Measurements from ENCODE around the gene SUFU.

Gene SUFU

DNA sequence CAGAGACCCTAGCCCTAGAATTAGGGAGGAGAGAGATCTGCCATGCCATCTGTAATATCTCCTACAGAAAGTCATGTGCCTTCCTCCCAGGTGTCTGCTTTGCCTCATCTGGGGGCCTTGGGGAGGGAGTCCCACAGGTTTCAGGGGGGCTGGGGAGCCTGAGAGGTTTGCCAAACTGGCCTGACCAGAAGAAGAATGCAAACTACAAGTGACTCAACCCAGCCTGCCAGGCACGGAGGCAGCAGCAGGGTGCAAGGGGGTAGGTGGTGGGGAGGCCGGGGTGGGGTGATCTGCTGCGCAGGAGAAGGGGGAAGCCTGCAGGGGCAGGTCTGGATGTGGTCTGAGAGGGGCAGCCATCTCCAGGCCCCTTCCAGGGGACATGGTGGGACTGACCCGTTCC lies 130.9 kb downstream of the SUFU start:
- H2AFZ ChIP-seq (ENCODE audit: low read depth, low read length, severe bottlenecking): no peak overlapping the region
- H3K9me3 ChIP-seq (ENCODE audit: insufficient read depth, low read length): no peaks in the 10 kb centered on the region
- H4K20me1 ChIP-seq (ENCODE audit: low read depth, low read length): no peaks in the 10 kb centered on the region
- no peak overlapping the region for H3K27ac ChIP-seq (ENCODE audit: low read depth, low read length)
- H3K9me2 ChIP-seq (replicated peaks; ENCODE audit: insufficient read depth, low read length): no peaks in the 10 kb centered on the region
- H3K79me2 ChIP-seq (ENCODE audit: insufficient read depth, low read length): no peaks in the 10 kb centered on the region
- no peaks in the 10 kb centered on the region for H3F3A ChIP-seq (ENCODE audit: insufficient read depth)
- TF ChIP-seq, protein P1, sequence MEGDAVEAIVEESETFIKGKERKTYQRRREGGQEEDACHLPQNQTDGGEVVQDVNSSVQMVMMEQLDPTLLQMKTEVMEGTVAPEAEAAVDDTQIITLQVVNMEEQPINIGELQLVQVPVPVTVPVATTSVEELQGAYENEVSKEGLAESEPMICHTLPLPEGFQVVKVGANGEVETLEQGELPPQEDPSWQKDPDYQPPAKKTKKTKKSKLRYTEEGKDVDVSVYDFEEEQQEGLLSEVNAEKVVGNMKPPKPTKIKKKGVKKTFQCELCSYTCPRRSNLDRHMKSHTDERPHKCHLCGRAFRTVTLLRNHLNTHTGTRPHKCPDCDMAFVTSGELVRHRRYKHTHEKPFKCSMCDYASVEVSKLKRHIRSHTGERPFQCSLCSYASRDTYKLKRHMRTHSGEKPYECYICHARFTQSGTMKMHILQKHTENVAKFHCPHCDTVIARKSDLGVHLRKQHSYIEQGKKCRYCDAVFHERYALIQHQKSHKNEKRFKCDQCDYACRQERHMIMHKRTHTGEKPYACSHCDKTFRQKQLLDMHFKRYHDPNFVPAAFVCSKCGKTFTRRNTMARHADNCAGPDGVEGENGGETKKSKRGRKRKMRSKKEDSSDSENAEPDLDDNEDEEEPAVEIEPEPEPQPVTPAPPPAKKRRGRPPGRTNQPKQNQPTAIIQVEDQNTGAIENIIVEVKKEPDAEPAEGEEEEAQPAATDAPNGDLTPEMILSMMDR (IDR thresholded peaks at IDR 0.05; ENCODE audit: insufficient read depth, low read length, poor library complexity, severe bottlenecking): no peak
- no peak for TF ChIP-seq EZH2phosphoT487 (conservative IDR thresholded peaks at IDR 0.05; ENCODE audit: low read length)
- H3K4me2 ChIP-seq (ENCODE audit: low read depth, low read length, poor library complexity, severe bottlenecking): no peak overlapping the region
- H3K9ac ChIP-seq (ENCODE audit: low read length): no peak overlapping the region
- H3K36me3 ChIP-seq (ENCODE audit: low read length): no peaks in the 10 kb centered on the region
- H3K4me3 ChIP-seq (ENCODE audit: insufficient read depth, low read length, poor library complexity, severe bottlenecking): no peak overlapping the region
- H3K27me3 ChIP-seq (ENCODE audit: low read length): no peaks in the 10 kb centered on the region

- Histone ChIP-seq H3K4me2 (ENCODE audit: low read depth, low read length, poor library complexity, severe bottlenecking) (no peak overlapping the region), H2AFZ (ENCODE audit: low read depth, low read length, severe bottlenecking) (peak overlapping the region; percentile 28), H3K9me3 (ENCODE audit: insufficient read depth, low read length) (no peaks in the 10 kb centered on the region), H3K36me3 (ENCODE audit: low read length) (no peaks in the 10 kb centered on the region), H3K9ac (ENCODE audit: low read length) (no peak overlapping the region), H3K4me3 (ENCODE audit: insufficient read depth, low read length, poor library complexity, severe bottlenecking) (no peak overlapping the region), H4K20me1 (ENCODE audit: low read depth, low read length) (no peaks in the 10 kb centered on the region), H3K9me2 (replicated peaks; ENCODE audit: insufficient read depth, low read length) (no peaks in the 10 kb centered on the region), H3K27me3 (ENCODE audit: low read length) (no peaks in the 10 kb centered on the region), H3K27ac (ENCODE audit: low read depth, low read length) (no peak overlapping the region), H3K79me2 (ENCODE audit: insufficient read depth, low read length) (no peaks in the 10 kb centered on the region), H3F3A (ENCODE audit: insufficient read depth) (no peaks in the 10 kb centered on the region)
- TF ChIP-seq EZH2phosphoT487 (conservative IDR thresholded peaks at IDR 0.05; ENCODE audit: low read length): no peak
- TF ChIP-seq, protein P1 (IDR thresholded peaks at IDR 0.05; ENCODE audit: insufficient read depth, low read length, poor library complexity, severe bottlenecking): no peak
Observed at GRCh38 chr10:102635377-102635776, 131.6 kb downstream of the SUFU start.

- Histone ChIP-seq H3K79me2 (ENCODE audit: insufficient read depth, low read length) (peaks cover 3% of the 10 kb centered on the region; the same call in 1 of the 2 replicates), H3K9me3 (ENCODE audit: insufficient read depth, low read length) (peaks cover 6% of the 10 kb centered on the region; the same call in 1 of the 2 replicates), H3K27ac (ENCODE audit: low read depth, low read length) (no peak overlapping the region), H3K27me3 (ENCODE audit: low read length) (no peaks in the 10 kb centered on the region), H3F3A (ENCODE audit: insufficient read depth) (peaks cover 9% of the 10 kb centered on the region), H4K20me1 (ENCODE audit: low read depth, low read length) (no peaks in the 10 kb centered on the region), H3K9ac (ENCODE audit: low read length) (no peak overlapping the region), H2AFZ (ENCODE audit: low read depth, low read length, severe bottlenecking) (no peak overlapping the region), H3K36me3 (ENCODE audit: low read length) (no peaks in the 10 kb centered on the region), H3K4me2 (ENCODE audit: low read depth, low read length, poor library complexity, severe bottlenecking) (no peak overlapping the region), H3K4me3 (ENCODE audit: insufficient read depth, low read length, poor library complexity, severe bottlenecking) (no peak overlapping the region), H3K9me2 (replicated peaks; ENCODE audit: insufficient read depth, low read length) (no peaks in the 10 kb centered on the region)
- TF ChIP-seq EZH2phosphoT487 (conservative IDR thresholded peaks at IDR 0.05; ENCODE audit: low read length): no peak
- TF ChIP-seq, protein P1 (IDR thresholded peaks at IDR 0.05; ENCODE audit: insufficient read depth, low read length, poor library complexity, severe bottlenecking): no peak
Observed at GRCh38 chr10:102639537-102639936, 135.8 kb downstream of the SUFU start.

All from SU-DHL-6 (cell line).